ENCODE data around the gene LIMS2.

GRCh38 chr2:127660291-127660578 lies 15.1 kb downstream of the LIMS2 start:
- no peak for TF ChIP-seq EZH2 (IDR thresholded peaks at IDR 0.05; ENCODE audit: low read length)
- TF ChIP-seq, protein P1, sequence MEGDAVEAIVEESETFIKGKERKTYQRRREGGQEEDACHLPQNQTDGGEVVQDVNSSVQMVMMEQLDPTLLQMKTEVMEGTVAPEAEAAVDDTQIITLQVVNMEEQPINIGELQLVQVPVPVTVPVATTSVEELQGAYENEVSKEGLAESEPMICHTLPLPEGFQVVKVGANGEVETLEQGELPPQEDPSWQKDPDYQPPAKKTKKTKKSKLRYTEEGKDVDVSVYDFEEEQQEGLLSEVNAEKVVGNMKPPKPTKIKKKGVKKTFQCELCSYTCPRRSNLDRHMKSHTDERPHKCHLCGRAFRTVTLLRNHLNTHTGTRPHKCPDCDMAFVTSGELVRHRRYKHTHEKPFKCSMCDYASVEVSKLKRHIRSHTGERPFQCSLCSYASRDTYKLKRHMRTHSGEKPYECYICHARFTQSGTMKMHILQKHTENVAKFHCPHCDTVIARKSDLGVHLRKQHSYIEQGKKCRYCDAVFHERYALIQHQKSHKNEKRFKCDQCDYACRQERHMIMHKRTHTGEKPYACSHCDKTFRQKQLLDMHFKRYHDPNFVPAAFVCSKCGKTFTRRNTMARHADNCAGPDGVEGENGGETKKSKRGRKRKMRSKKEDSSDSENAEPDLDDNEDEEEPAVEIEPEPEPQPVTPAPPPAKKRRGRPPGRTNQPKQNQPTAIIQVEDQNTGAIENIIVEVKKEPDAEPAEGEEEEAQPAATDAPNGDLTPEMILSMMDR (optimal IDR thresholded peaks at IDR 0.05 in 1 of 3, IDR thresholded peaks at IDR 0.05 in 1 of 3, conservative IDR thresholded peaks at IDR 0.05 in 1 of 3; ENCODE audit: extremely low read depth in 1 of 3, insufficient read depth in 2 of 3, low read length in 3 of 3), result no peak
